Measurements from ENCODE around the gene FKBP9. TPM values are rescaled to one million over a fixed set of nuclear protein-coding genes. Genes with fewer than 3 reads are reported as not detected.
"Not testable (repeated sequence)": the region's sequence is repeated elsewhere in the genome, so short reads cannot be mapped to it uniquely, and the experiment has no call there.

The FKBP9 gene
- polyA plus RNA-seq, 1 donor from 2014 or later, result 2.8 TPM

DNA sequence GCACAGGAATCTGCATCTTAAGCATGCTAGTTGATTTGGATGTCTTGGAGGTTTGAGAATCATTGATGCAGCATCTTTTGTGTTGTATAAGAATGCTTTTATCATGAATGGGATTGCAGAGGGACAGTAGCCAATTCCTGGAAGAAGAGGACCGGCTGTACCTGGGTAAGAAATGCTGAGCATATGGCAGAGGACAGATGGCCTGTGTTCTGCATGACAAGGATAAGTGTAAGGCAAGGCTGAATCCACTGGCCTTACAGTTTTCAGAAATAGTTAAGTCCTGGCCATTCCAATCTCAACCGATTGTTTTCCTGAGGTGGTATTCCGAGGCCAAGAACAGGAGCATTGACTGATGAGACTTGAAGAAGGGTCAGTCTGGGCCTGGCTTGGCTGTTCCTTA is 41.2 kb upstream of the FKBP9 start:
- no peaks in the 10 kb centered on the region for H3K36me3 ChIP-seq (ENCODE audit: insufficient read depth, low read length)
- no peaks in the 10 kb centered on the region for H3K9me2 ChIP-seq (ENCODE audit: insufficient read depth, low read length)
- no peak overlapping the region for H3K27ac ChIP-seq (ENCODE audit: low read length)
- no peak overlapping the region for H3K4me3 ChIP-seq (ENCODE audit: low read length)
- no peaks in the 10 kb centered on the region for H3K27me3 ChIP-seq (ENCODE audit: insufficient read depth, low read depth, low read length)
- H3K9me3 ChIP-seq (ENCODE audit: low read length), result no peaks in the 10 kb centered on the region
- H3F3A ChIP-seq (ENCODE audit: insufficient read depth, low read length, poor library complexity, severe bottlenecking), result no peaks in the 10 kb centered on the region
- H2AFZ ChIP-seq (ENCODE audit: low read depth, low read length), result no peak overlapping the region
- no peak for TF ChIP-seq MXI1 (conservative IDR thresholded peaks at IDR 0.05; ENCODE audit: poor library complexity, severe bottlenecking)
- no peak for TF ChIP-seq POLR2AphosphoS5 (IDR thresholded peaks at IDR 0.05)
- TF ChIP-seq EP300 (conservative IDR thresholded peaks at IDR 0.05; ENCODE audit: poor library complexity, severe bottlenecking), result no peak
- no peak for TF ChIP-seq SMC3 (conservative IDR thresholded peaks at IDR 0.05; ENCODE audit: poor library complexity)
- no peak for TF ChIP-seq CTCF (IDR thresholded peaks at IDR 0.05; ENCODE audit: poor library complexity, severe bottlenecking)
- no peak for TF ChIP-seq RAD21 (conservative IDR thresholded peaks at IDR 0.05)
- no peak for TF ChIP-seq REST (IDR thresholded peaks at IDR 0.05; ENCODE audit: borderline replicate concordance)
- TF ChIP-seq TAF1 (IDR thresholded peaks at IDR 0.05; ENCODE audit: low read depth), result no peak
- no peak for TF ChIP-seq EZH2 (IDR thresholded peaks at IDR 0.05; ENCODE audit: borderline replicate concordance, insufficient read depth, low read length, poor library complexity, severe bottlenecking)
- H4K20me1 ChIP-seq (ENCODE audit: insufficient read depth), result no peaks in the 10 kb centered on the region
- H3K9ac ChIP-seq (ENCODE audit: low read length), result no peak overlapping the region
- no peaks in the 10 kb centered on the region for H3K79me2 ChIP-seq (replicated peaks; ENCODE audit: insufficient read depth, low read length)
- no peak overlapping the region for H3K4me2 ChIP-seq (ENCODE audit: low read length)

DNA sequence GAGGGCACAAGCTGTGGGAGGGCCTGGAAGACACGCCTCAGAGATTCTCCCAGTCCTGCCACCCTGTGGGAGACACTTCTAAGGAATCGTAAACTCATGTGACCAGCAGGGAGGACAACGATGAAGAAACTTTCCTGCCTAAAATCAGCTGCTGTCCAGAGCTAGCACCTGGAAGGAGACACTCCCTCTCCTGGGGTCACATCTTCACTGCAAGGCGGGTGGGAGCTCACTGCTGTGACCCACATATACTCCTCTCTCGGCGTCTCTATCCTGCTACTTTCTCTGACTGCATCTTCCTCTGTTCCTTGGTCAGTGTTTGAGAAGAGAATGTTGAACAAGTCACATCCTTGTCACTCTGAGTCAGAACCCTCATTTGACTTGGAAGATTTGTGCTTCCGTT is 40.2 kb upstream of the FKBP9 start:
- not testable (repeated sequence) for H3K36me3 ChIP-seq (ENCODE audit: insufficient read depth, low read length); H3K4me3 ChIP-seq (ENCODE audit: low read length); H3K9me2 ChIP-seq (ENCODE audit: insufficient read depth, low read length); H3F3A ChIP-seq (ENCODE audit: insufficient read depth, low read length, poor library complexity, severe bottlenecking); H3K27ac ChIP-seq (ENCODE audit: low read length); H3K9me3 ChIP-seq (ENCODE audit: low read length); H2AFZ ChIP-seq (ENCODE audit: low read depth, low read length); H3K79me2 ChIP-seq (replicated peaks; ENCODE audit: insufficient read depth, low read length); H3K4me2 ChIP-seq (ENCODE audit: low read length); H3K27me3 ChIP-seq (ENCODE audit: insufficient read depth, low read depth, low read length); H3K9ac ChIP-seq (ENCODE audit: low read length); H4K20me1 ChIP-seq (ENCODE audit: insufficient read depth)

DNA sequence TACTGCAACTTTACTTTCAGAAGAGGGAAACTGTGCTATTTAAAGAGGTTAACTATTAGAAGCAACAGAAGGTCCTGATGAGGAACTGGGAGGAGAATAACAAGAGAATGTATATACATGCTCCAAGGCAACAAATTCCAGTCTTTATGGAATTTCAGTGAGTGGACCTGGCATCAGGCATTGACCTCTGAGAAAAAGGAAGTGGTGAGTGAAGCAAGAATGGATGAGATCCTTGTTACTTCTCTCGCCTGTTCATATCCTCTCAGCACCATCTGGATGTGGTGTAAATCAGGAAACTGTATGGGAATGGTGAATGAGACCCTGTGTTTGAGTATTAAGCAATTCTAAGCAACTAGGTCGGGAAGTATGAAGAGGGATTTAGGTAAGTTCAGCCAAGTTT is 35.3 kb upstream of the FKBP9 start:
- TF ChIP-seq CTCF (IDR thresholded peaks at IDR 0.05; ENCODE audit: poor library complexity, severe bottlenecking) (no peak), EP300 (conservative IDR thresholded peaks at IDR 0.05; ENCODE audit: poor library complexity, severe bottlenecking) (no peak), POLR2AphosphoS5 (IDR thresholded peaks at IDR 0.05) (no peak), EZH2 (IDR thresholded peaks at IDR 0.05; ENCODE audit: borderline replicate concordance, insufficient read depth, low read length, poor library complexity, severe bottlenecking) (no peak), REST (IDR thresholded peaks at IDR 0.05; ENCODE audit: borderline replicate concordance) (no peak), RAD21 (conservative IDR thresholded peaks at IDR 0.05) (no peak), TAF1 (IDR thresholded peaks at IDR 0.05; ENCODE audit: low read depth) (no peak)
- no peak overlapping the region for H3K4me2 ChIP-seq (ENCODE audit: low read length)
- no peaks in the 10 kb centered on the region for H3F3A ChIP-seq (ENCODE audit: insufficient read depth, low read length, poor library complexity, severe bottlenecking)
- peaks cover 9% of the 10 kb centered on the region for H3K36me3 ChIP-seq (ENCODE audit: insufficient read depth, low read length)
- H3K79me2 ChIP-seq (replicated peaks; ENCODE audit: insufficient read depth, low read length), result peaks cover 2% of the 10 kb centered on the region
- no peak overlapping the region for H3K27ac ChIP-seq (ENCODE audit: low read length)
- H3K9ac ChIP-seq (ENCODE audit: low read length), result no peak overlapping the region
- no peak overlapping the region for H3K4me3 ChIP-seq (ENCODE audit: low read length)
- H3K27me3 ChIP-seq (ENCODE audit: insufficient read depth, low read depth, low read length), result no peaks in the 10 kb centered on the region
- no peaks in the 10 kb centered on the region for H3K9me2 ChIP-seq (ENCODE audit: insufficient read depth, low read length)
- no peaks in the 10 kb centered on the region for H3K9me3 ChIP-seq (ENCODE audit: low read length)
- no peak overlapping the region for H2AFZ ChIP-seq (ENCODE audit: low read depth, low read length)
- no peaks in the 10 kb centered on the region for H4K20me1 ChIP-seq (ENCODE audit: insufficient read depth)

All from neural cell (in vitro differentiated cells).